Activated CD4-positive, alpha-beta T cell treated with anti-CD3 and anti-CD28 coated beads, Interleukin-2, amount 50 U/mL, for 16 hours (primary cell): ENCODE results near the gene NR2C2.

Source experiments
- DNase-seq: peaks from one replicate; pipeline ENCODE4 v3.0.0-alpha.2; 2020

The NR2C2 gene

GRCh38 chr3:14921811-14922705 is 25.3 kb upstream of the NR2C2 start:
- DNase-seq: no peak

- no peak for DNase-seq
Observed at GRCh38 chr3:14922863-14923262, 24.5 kb upstream of the NR2C2 start.

DNA sequence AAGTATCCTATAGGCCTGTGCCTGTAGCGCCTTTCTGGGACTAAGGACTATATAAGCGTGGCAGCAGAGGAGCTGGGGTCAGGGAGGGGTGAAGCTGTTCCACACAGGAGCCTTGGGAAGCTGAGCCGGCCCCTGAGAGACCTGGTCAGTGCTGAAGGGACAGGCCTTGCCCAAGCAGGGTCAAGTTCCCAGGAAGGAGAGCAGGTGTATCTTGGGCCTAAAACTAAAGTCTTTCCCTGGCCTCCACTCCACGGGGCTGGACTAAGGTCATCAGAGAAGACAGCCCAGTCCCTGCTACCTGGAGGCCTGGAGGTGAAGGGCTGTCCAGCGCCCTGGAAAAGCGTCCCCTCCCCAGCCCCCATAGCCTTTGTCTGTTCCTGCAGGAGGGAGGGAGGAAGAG is 23.9 kb upstream of the NR2C2 start:
- DNase-seq: no peak

DNA sequence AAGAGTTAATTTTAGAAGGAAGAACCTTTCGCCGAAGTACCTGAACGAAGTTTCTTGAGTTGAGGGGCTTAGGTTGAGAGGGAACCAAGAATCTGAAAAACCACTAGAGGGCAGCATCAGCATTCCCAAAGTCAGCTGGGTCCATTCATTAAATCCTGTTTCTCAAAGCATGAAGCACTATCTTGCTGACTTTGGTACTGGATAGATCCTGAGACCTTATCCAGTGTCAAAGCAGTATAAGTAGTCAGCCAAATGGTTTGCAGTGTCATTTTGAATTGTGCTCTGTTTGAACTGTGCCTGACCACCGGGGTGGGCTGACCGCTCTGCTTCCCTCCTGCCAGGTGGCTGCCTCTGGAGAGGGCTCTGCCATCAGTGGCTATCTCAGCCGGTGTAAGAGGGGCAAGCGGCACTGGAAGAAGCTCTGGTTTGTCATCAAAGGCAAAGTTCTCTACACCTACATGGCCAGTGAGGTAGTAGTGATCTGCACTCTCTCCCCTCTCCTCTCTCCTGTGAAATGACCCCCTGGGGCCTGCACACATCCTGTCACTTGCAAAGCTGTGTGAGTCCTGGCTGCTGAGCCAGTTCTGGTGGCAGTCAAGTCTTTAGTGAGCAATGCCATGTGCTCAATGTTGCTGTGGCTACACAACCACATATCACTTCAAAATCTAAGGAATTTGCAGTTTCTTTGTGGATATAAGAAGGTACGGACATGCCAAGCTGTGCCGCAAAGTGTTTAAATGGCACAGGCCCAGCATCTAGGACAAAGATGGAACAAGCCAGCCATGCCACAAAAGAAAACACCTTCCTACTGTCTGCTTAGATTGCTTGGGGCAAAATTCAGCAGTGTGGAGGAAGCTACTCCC is 21.4 kb upstream of the NR2C2 start:
- peak; percentile 41 for DNase-seq

DNA sequence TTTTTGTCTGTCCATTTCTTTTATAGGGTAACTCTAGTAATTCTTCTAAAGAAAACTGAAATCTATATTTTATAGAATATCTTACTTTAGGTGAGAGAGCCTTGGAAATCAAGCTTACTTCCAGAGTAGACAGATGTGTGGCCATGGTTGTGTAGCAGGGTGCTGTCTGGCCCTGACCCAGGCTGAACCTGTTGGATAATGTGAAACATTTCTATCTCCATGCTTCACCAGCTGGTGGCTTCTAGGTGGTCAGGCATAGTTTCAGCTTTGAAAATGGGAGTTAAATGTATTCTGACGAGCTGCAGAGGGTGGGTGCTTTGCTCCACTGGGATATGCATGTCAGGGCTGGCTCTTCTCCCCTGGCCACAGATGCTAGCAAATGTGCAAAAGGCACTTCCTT is 20.8 kb upstream of the NR2C2 start:
- no peak for DNase-seq

DNA sequence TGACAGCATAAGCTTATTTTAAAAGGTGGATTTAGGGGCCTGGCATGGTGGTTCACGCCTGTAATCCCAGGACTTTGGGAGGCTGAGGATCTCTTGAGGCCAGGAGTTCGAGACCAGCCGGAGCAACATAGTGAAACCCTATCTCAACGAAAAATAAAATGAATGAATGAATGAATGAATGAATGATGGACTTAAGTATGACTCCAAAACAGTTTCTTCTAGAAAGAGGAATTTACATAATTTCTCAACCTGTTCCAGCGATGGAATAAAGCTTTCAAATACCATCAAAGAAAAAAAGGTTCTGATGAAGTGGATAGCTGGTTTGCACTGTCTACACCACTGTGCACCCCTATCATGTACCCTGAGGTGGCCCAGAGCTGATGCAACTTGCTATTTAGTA is 20.1 kb upstream of the NR2C2 start:
- no peak for DNase-seq

DNA sequence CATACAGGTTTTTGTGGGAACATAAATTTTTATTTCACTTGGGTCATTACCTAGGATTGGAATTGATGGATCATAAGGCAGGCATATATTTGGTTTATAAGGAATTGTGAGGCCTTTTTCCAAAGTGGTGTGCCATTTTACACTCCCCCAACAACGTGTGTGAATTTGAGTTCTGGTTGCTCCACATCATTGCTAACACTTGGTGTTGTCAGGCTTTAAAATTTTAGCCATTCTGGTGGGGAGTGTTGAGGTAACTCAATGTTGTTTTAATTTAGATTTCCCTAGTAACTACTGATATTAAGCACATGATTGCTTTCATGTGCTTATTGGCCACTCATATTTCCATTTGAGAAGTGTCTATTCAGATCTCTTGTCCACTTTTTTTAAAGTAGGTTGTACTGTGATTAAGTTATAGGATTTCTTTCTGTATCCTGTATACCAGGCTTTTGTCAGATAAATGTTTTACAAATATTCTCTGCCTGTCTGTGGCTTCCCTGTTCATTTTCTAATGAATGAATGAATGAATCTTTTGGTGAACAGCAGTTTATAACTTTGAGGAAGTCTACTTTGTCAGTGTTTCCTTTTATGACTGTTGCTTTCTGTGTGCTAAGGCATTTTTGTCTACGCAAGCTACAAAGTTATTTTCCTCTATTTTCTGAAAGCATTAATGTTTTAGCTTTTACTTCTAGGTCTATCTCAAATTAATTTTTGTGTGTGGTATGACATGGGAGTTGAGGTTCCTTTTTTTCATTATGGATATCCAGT is 17.9 kb upstream of the NR2C2 start:
- DNase-seq: no peak

DNA sequence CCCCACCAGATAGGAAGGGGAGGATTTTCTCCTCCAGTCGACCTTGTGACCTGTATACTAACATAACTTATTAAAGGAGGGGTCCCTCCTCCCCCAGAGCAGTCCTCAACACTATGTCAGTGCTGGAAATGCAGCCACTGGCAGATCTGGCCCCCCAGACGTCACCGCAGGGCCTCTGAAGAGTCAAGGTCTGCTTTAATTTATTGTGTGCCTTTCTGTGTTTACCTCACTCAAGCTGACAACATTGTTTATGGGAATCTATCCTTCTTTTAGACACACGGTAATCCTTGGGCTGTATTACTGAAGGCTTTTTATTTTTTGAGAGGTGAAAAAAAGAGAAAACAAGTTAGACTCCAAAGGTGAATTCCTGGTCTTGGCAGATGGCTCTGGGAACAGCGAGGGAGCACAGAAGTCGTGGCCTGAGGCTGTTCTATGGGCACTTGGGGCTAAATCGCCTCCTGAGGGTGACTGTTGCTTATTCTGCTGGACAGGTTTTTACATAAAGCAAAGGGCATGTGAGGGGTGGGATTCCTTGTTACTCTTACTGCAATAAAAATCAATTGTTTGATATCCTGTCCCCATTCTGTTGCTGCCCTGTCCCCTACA is 13.5 kb upstream of the NR2C2 start:
- no peak for DNase-seq

GRCh38 chr3:14935592-14936345 is 11.6 kb upstream of the NR2C2 start:
- no peak for DNase-seq

DNA sequence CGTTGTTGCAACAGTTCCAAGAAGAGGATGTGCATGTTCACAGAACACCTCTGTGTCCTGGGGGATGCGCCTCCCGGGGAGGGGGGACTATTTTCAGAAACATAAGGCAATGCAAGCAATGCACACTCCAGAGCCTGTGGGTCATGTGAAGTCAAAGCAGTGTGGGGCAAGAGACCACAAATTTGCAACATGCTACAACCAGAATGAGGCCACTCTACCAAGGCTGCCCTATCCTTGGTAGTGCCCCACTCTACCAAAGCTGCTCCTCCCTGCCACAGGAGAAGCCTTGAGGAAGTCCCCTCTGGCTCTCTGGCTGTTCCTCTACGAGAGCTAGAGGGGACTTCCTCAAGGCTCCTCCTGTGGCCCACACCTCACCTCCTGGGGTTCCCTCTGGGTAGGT is 8.4 kb upstream of the NR2C2 start:
- DNase-seq: no peak

GRCh38 chr3:14941871-14942270 is 5.5 kb upstream of the NR2C2 start:
- DNase-seq: no peak

DNA sequence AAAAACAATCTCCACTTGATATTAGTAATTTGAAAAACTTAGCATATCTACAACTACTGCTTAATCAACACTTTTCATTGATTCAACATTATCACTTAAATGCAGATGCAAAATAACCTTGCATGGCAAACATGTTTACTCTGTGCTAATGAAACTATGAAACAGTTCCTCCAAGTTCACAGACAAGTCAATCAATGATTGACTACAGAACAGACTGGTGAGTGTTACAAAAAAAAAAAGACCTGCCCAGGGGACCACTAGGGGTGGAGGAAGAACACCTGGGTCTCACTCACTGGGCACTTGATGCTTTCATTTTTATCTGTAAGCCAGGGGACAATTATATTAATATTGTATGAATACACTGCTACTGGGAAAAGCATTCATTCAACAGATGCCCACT is 4.3 kb upstream of the NR2C2 start:
- no peak for DNase-seq

GRCh38 chr3:14946236-14946635 is 1.1 kb upstream of the NR2C2 start:
- no peak for DNase-seq

- DNase-seq: no peak
Observed at GRCh38 chr3:14946739-14947099, 664 bp upstream of the NR2C2 start.

- DNase-seq: peak; percentile 97
Observed at GRCh38 chr3:14947886-14948608, 664 bp downstream of the NR2C2 start.

DNA sequence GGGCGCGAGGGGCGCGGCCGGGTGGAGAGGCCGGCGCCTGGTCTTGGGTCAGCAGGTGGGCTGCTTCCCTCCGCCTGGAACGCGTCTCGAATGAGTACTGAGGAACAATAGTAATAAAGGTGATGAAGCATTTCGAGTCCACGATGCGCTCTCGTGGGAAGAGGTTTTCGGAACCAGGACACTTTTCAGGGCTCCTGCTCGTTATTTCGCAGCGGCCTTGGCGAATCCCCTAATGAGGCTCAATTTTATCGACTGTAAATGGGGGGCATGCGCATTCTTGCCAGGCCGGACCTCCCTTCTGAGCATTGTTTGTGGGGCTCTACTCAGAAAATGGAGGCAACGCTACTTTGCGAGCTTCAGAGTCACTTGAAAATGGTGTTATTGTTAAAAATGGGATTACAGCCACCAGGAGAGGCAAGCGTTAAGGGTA is 1.2 kb downstream of the NR2C2 start:
- DNase-seq: no peak

DNA sequence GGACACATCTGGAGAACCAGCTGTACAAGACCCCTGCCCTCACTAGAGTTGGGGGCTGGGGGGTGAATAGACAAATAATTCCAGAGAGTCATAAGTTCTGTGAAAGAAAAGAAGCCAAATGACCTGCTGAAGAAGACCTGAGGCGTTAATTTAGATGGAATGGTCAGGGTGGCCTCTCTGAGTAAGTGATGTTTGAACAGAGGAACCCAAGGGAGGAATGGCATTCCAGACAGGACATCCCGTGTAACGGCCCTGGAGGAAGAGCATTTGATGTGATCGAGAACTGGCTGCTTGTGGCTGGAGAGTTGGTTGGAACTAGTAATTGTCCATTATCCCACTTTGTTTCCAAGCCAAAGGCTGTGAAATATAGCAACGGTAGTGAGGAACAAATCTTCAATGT is 1.7 kb downstream of the NR2C2 start:
- DNase-seq: no peak

GRCh38 chr3:14950274-14950673 is 2.9 kb downstream of the NR2C2 start:
- DNase-seq: no peak

DNA sequence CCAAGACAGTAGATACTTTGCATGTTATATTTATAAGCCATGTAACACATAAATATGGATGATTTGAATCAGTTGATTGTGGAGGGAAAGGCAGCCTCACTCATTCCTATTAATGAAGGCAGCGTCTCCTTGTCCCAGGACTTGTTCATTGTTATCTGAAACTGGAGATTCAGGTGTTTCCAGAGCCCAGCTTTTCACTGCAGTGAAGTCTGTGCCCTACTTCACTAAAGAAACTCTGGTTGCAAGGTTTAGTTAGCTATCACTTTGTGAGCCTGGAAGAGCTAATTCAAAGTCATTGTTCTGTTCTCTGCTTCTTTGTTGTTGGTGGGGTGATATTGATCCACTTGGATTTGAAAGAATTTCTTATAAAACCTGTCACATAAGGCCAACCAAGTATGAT is 9.8 kb downstream of the NR2C2 start:
- DNase-seq: no peak

DNA sequence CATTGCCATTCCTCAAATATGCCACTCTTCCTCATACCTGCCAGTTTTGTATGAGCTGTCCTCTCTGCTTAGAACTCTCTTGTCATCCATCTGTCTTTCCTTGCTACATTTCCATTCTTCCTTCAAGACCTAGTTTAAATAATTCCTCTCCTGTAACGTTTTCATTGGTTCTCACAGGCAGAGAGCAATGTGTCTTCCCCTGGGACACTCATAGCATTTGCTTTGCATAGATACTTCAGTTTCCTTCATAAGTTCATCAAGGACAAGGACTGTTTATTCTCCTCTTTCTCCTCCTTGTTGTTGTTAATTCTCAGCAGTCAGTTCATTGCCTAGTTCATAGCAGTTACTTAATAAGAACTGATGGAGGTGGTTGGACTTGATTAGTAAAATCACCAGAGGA is 10.5 kb downstream of the NR2C2 start:
- no peak for DNase-seq

DNA sequence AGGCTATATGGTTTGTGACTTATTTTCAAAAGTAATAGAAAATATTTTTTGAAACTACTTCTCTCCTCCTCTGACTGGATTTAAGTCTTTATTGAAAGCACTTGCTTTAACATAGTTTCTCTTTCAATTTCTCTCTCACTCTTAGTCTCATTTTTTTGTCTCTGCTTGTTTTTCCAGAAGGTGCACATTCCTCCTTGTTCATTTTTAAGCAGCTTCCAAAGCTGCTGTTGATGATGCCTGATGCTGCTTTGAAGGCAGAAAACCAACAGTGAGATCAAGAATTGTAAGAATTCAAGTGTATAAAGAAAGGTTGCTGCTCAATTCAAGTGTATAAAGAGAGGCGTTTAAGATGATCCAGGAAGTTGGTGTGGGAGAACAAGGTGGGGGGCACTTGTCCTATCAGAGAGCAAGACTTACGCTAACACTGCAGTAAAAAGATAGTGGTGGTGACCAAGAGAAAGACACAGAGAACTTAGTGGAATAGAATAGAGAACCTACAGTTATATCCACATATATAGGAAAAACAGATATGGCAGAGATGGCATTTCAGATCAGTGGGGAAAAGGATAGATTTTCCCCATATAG is 12.1 kb downstream of the NR2C2 start:
- DNase-seq: no peak
